HG03469 (cell line): Measurements from ENCODE around the gene CACNG7.
"Not testable (repeated sequence)": the region's sequence is repeated elsewhere in the genome, so short reads cannot be mapped to it uniquely, and the experiment has no call there.

ENCODE experiments used
- ATAC-seq: cut with Tn5 transposase; IDR thresholded peaks from one replicate; pipeline ENCODE4 v1.9.1; 2021; ENCODE audit warnings: mild to moderate bottlenecking, moderate library complexity, moderate number of reproducible peaks; ENCODE audit not compliant: unreplicated experiment

CACNG7 gene, protein sequence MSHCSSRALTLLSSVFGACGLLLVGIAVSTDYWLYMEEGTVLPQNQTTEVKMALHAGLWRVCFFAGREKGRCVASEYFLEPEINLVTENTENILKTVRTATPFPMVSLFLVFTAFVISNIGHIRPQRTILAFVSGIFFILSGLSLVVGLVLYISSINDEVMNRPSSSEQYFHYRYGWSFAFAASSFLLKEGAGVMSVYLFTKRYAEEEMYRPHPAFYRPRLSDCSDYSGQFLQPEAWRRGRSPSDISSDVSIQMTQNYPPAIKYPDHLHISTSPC

DNA sequence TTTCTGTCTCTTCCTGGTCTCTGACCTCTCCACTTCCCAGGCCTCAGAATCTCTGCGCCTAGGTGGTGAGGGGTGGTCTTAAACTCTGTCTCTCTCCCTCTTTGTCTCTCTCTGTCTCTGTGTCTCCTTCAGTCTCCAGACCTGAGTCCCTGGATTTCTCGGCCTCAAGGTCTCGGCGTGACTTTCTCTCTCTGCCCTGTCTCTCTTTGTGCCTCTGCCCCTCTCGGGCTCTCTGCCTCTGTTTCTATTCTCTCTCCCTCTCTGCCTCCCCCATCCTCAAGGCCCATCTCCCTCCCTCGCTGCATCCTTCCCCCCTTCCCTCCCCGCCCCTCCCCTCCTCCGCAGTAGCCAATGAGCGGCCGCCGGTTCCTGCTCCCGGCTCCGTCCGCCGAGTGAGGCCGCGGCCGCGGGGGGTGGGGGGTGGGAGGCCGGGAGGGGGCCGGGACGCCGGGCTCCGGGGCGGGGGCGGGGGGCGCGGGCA, at the start of gene CACNG7:
Gene CACNG7 (plus strand): TSS at position 344 of the 481 bp plus-strand sequence. CDS start 3,554 bp downstream, outside the sequence.
- ATAC-seq: no peak

DNA sequence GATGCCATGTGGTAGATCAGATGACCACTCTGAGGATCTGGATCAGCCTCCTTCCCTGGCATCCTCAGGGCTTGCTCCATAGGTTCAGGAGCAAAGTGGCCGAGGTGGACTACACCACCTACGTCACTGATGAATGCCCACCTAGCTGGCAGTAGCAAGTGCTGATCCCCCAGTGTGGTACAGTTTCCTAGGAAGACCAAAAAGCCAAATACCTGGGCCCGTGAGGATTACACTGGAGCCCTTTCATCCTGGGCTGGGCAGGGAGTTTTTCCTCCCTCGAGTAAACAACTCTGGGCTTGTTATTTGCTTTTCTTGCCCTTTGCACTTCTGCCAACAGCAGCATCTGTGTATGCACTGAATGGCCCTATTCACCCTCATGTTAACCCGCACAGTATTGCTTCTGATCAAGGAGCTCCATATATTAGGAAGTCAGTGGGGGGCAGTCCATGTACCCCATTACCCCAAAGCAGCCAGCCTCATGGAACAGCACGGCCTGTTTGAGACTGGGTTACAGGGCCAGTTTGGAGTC, 44.7 kb upstream of the CACNG7 start:
- ATAC-seq: no peak

DNA sequence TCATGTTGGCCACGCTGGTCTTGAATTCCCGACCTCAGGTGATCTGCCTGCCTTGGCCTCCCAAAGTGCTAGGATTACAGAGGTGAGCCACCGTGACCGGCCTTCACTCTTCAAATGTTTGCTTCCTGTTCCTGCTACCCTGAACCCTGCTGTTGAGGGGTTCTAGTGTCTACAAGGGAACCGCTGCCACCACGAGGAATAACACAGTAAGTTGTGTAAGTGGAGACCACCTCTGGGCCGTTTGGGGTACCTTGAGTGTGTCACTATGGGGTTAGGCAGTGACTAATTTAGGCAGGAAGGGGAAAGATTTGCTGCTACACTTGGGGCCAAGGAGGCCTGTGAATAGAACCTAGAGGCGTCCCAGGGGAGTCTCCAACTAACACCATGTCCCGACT, 43.6 kb upstream of the CACNG7 start:
- no peak for ATAC-seq

DNA sequence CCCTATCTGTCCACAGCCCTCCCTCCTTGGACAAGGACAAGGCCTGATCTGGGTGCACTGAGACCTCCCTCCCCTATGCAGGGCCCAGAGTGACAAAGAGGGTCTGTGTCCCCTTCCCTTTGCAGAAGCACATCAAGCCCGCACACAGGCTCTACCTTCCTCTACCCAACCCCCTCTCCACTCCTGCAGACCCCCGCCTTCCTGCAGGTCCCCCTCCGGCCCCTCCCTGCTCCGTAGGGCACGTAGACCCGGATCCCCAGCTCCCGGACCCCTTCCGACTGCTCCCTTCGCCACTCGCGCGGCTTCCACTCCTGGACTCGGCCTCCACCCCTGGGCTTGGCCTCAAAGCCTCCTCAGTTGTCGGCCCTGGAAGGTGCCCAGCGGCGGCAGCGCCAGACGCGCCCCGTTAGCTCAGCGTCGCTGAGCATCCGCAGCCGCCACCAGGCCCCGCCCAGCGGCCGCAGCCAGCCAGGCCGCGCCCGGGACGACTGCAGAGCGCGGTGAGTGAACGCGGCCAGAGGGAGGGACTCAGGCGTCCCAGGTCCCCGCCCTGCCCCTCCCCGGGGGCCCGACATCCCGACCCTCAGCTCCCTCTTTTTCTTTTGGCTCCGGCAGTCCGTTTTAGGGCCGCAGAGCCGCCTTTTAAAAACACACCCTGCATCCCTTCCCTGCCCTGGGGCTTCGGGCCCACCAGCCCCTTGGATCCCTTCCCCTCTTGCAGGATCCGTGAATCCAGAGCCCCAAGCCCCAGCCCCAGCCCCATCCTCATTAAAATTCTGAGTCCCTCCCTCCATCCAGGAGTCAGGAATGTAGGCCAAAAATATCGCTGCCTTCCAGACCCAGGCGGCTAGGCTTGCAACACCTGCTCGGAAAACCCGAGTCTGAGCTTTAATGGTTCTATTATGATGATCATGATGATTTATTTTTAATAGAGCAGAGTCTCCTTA, 42.9 kb upstream of the CACNG7 start:
- no peak for ATAC-seq

DNA sequence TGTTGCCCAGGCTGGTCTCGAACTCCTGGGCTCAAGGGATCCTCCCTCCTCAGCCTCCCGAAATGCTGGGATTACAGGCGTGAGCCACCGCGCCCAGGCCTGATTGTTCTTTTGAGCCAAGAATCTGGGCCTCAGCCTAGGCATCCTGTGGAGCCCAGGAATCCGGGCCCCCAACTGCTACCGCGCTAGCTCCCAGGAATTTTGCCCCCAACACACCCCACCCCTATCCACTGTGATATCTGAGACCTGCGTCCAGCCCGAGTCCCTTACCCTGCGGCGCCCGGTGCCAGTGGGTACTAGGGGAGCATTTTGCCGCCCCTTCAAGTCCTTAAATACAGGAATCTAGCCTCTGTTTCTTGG, 42.2 kb upstream of the CACNG7 start:
- ATAC-seq: no peak

DNA sequence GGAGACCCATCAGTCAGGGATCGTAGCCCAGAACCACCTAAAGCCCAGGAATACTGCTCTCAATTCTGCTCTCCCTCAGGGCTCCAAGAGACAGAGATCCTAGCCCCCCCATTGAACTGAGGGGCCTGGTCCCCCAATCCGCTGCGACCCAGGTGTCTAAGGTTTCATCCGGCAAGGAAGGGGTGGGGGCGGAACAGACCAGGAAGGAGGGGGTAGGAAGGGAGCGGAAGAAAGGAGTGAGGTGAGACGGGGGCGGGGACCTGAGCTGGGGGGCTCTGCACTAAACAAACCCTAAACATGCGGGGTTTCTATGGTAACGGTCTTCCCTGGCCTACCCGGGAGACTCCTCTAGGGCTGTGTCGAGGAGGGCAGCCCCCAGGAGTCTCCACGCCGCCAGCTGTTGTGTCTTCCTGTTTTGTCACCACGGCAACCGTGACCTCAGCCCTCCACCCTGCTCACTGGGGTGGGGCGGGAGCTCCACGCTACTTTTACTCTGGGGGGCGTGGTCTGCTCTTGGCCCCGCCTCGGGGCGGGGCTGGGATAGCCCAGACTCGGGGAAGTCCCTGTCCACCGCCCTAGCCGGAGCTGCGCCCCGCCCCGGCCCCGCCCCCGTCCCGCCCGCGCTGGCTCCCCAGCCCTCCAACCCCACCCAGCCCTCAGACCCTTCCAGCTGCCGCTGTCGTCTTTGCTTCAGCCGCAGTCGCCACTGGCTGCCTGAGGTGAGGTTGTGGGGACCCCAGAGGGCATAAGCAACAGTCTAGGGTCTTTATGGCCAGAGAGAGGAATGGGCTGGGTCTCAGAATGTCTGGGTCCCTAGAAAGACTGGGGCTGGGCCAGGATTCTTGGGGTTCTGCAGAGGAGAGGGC, 41.6 kb upstream of the CACNG7 start, which contains the start of gene MYADM:
Gene MYADM (plus strand): TSS at position 659 of the 866 bp plus-strand sequence. CDS start 5,647 bp downstream, outside the sequence.
- ATAC-seq: peak; percentile 52

DNA sequence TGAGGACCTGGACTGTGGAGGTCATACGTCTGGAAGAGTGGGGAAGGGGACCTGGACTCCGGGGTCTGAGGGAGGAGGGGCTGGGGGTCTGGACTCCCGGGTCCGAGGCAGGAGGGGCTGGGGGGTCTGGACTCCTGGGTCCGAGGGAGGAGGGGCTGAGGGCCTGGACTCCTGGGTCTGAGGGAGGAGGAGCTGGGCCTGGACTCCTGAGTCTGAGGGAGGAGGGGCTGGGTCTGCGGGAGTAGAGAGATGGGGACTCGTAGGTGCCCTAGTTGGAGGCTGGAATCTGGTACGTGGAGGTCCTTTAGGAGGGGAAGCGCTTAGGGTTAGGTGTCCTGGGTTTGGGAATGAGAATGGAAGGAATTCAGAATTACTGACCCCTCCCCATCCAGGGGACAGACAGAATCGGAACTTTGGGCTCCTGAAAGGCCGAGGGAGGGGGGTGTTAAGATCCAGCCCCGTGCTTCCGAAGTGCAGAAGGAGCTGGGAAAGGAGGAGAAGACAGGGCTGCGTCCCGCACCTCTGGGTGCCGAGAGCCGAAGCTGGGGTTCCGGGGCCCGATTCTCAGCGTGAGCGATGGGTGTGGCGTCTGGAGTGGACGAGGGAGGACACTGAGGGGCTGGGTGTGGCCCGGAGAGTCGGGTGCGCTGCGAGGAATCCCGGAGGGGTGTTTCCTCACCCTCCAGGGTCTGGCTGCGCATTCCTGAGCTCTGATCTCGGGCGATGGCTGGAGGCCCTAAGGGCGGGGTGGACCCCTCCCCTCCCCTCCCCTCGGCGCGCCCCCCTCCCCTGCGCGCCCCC, 40.8 kb upstream of the CACNG7 start:
- no peak for ATAC-seq

DNA sequence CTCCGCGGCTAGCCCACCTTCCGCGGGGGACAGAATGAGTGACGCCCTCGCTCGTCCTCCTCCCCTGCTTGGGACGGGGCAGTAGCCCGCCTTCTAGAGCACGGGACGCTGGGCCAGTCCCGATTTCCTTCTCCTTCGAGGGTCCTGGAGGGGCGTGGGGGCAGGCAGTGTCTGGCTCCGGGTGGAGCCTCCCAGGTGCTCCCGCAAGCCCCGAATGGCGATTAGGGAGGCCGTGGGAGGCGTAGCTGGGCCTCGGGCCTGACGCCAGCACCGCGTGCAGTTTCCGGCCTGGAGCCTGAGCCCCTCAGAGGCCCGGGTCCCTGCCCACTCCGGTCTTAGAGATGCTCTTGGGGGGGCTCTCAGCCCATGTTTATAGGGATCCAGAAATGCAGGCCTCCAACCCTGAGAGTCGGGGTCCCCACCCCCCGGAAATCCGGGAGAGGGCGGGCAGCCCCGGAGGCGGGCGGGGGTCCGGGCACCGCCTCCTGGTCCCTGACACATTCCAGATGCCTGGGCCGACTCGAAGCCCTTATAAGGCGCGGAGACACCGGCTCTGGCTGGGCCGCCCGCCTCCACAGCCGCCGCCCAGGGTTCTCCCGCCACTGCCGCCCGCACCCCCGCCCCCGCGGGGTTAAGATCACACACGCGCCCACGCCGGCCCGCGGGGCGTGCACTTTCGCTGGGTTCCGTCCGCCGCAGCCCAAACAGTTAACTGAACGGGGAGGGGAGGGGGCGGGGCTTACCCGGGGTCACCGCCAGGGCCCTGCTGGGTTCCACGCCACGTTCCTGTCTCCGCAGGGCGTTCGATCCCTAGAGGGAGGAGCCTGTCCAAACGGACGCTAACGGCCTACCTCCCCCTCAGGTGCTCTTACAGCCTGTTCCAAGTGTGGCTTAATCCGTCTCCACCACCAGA, 39.9 kb upstream of the CACNG7 start:
- no peak for ATAC-seq

DNA sequence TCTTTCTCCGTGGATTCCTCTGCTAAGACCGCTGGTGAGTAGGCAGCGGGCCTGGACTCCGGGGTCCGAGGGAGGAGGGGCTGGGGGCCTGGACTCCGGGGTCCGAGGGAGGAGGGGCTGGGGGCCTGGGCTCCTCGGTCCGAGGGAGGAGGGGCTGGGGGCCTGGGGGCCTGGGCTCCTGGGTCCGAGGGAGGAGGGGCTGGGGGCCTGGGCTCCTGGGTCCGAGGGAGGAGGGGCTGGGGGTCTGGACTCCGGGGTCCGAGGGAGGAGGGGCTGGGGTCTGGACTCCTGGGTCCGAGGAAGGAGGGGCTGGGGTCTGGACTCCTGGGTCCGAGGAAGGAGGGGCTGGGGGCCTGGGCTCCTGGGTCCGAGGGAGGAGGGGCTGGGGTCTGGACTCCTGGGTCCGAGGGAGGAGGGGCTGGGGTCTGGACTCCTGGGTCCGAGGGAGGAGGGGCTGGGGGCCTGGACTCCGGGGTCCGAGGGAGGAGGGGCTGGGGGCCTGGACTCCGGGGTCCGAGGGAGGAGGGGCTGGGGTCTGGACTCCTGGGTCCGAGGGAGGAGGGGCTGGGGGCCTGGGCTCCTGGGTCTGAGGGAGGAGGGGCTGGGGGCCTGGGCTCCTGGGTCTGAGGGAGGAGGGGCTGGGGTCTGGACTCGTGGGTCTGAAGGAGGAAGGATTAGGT, 39.1 kb upstream of the CACNG7 start:
- ATAC-seq: not testable (repeated sequence)

DNA sequence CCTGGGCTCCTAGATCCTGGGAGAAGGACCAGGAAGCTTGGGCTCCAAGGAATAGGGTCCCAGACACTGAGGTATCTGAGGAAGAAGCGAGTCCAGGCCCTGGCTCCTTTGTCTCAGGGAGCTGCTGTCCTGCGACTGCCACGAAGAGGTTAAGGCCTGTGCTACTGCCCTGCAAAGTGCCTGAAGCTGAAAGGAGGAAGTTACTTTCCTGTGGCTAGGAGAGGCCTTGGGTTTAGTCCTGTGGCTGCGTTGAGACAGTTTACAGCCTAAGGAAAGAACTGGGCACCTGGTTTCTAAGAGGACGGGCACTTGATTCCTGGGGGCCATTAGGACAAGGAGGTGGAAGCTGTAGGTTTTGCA, 38.6 kb upstream of the CACNG7 start:
- no peak for ATAC-seq

DNA sequence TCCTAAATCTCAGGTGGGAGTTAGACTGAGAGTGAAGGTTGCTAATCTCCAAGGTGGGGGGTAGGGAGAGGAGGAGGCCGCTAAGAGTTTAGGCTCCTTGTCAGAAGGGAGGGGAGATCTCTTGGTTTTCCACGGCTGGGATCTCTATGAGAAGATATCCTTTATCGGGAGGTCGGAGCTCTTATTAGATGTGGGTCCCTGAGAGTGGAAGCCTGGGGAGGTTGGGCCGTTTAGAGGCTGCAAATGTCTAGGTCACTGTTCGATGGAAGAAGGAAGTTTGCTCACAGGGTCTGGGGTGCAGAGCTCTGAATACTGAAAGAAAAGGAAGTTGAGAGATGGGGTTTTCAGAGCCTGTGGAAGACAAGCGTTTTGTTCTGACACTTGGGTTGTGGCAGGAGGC, 37.6 kb upstream of the CACNG7 start:
- ATAC-seq: no peak

DNA sequence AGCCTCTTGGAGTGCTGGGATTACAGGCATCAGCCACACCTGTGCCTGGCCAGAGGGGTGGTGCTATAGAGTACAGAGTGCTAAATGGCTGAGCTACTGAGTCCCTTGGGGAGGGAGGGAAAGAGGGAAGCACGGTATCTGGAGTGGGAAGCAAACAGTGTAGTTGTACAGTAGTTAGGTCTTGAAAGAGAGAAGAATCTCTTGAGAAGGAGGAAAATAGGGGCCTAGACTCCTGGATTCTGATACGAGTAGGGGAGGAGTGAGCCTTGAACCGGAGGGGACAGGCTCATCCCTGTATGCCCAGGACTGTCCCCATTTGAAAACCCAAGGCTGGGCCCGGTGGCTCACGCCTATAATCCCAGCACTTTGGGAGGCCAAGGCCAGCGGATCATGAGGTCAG, 36.3 kb upstream of the CACNG7 start:
- ATAC-seq: no peak

DNA sequence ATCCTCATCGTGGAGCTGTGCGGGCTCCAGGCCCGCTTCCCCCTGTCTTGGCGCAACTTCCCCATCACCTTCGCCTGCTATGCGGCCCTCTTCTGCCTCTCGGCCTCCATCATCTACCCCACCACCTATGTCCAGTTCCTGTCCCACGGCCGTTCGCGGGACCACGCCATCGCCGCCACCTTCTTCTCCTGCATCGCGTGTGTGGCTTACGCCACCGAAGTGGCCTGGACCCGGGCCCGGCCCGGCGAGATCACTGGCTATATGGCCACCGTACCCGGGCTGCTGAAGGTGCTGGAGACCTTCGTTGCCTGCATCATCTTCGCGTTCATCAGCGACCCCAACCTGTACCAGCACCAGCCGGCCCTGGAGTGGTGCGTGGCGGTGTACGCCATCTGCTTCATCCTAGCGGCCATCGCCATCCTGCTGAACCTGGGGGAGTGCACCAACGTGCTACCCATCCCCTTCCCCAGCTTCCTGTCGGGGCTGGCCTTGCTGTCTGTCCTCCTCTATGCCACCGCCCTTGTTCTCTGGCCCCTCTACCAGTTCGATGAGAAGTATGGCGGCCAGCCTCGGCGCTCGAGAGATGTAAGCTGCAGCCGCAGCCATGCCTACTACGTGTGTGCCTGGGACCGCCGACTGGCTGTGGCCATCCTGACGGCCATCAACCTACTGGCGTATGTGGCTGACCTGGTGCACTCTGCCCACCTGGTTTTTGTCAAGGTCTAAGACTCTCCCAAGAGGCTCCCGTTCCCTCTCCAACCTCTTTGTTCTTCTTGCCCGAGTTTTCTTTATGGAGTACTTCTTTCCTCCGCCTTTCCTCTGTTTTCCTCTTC, 35.1 kb upstream of the CACNG7 start:
- ATAC-seq: no peak

DNA sequence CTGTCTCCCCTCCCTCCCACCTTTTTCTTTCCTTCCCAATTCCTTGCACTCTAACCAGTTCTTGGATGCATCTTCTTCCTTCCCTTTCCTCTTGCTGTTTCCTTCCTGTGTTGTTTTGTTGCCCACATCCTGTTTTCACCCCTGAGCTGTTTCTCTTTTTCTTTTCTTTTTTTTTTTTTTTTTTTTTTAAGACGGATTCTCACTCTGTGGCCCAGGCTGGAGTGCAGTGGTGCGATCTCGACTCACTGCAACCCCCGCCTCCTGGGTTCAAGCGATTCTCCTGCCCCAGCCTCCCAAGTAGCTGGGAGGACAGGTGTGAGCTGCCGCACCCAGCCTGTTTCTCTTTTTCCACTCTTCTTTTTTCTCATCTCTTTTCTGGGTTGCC, 34.5 kb upstream of the CACNG7 start:
- ATAC-seq: no peak

DNA sequence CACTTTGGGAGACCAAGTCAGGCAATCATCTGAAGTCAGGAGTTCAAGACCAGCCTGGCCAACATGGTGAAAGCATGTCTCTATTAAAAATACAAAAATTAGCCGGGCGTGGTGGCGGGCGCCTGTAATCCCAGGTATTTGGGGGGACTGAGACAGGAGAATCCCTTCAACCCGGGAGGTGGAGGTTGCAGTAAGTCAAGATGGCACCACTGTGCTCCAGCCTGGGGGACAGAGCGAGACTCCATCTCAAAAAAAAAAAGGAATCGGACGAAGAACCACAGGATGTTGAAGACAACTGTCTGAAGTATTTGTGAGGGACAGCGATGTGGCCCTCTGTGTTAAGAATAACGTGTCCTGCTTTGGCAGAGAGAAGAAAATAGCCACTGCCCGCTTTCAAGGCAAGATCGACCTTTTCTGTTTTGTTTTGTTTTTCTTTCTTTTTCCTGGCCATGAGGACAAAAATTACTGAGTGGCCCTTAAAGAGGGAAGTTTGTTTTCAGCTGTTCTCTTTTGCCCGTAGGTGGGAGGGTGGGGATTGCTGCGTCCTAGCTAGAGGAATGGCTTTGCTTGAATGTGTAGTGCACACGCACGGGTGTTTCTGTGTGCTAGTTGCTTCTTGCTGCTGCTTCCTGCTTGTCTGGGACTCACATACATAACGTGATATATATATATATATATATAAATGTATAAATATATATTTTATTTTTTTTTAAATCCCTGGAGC, 33.3 kb upstream of the CACNG7 start:
- ATAC-seq: no peak

DNA sequence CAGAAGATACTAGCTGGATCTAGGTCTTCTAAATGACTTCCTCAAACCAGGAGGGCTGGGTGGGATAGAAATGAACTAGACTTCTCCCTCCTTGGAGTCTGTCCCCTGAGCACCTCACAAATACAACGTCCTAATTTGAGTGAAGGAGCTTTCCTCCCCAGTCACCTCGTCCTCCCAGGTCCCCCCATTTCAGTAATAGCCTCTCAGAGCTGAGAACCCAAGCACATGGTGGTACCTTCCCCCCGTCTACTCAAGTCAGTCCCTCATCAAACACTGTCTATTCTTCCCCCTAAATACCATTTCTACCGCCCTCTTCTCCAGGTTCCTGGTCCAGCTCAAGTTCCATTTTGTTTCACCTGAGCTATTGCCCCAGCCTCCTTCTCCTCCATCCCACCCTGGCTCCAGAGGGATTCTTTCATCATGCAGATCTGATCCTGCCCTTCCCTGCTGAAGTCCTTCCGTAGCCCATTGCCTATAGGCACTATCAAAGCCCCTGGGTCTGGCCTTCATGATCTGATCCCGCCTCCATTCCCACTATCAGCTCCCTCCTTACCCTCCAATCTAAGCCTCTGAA, 32.3 kb upstream of the CACNG7 start:
- no peak for ATAC-seq
